Bone marrow (tissue), 2 donors: Measurements from ENCODE around the gene CCDC121.

Source experiments
- DNase-seq, 2 donors: peaks; one replicate each; lab custom pipeline; 2025; lab: John Stamatoyannopoulos, UW

CCDC121 gene

GRCh38 chr2:27582129-27582694, 46.6 kb downstream of the CCDC121 start:
- DNase-seq = no peak

- no peak for DNase-seq
Measured at GRCh38 chr2:27581417-27582128, 47.2 kb downstream of the CCDC121 start.
